Panc1 (cell line): ENCODE measurements around the gene SYCP2. TPM values are rescaled to one million over a fixed set of nuclear protein-coding genes. Genes with fewer than 3 reads are reported as not detected.

Experiments used
- ATAC-seq: fragments of 200-7000 bp; cut with Tn5 transposase; 2 replicates; pipeline ENCODE4 v1.9.1; 2020; ENCODE audit warnings: mild to moderate bottlenecking, moderate library complexity
- BruUV-seq: library from RNA; stranded (reverse); fragments of 400-500 nt; replicated peaks from 2 replicates; lab custom pipeline; 2021; lab: Mats Ljungman, UMichigan
- CTCF ChIA-PET: fragments of 300-600 bp; sonication (Branson Sonifier 250); formaldehyde crosslinking; loops from one replicate; lab custom pipeline; 2022; ENCODE audit warnings: antibody characterized with exemption; lab: Charles Lee
- POLR2A ChIA-PET: fragments of 300-600 bp; sonication (Branson Sonifier 250); formaldehyde crosslinking; loops from one replicate; lab custom pipeline; 2022; ENCODE audit warnings: antibody characterized with exemption; lab: Charles Lee
- DNase-seq: peaks from one replicate; pipeline ENCODE4 v3.0.0-alpha.2; 2010; ENCODE audit warnings: low read depth, low spot score
- H3K27ac ChIP-seq: 2 replicates; pipeline ENCODE4 v1.5.1; 2011; ENCODE audit warnings: mild to moderate bottlenecking, low read length, inconsistent platforms
- H3K27me3 ChIP-seq: fragments of 200-500 bp; sonication (Bioruptor generic); 2 replicates; pipeline ENCODE4 v1.6.0; 2014; ENCODE audit warnings: low read length, inconsistent platforms; ENCODE audit not compliant: control insufficient read depth, insufficient read depth
- H3K36me3 ChIP-seq: fragments of 200-500 bp; sonication (Bioruptor generic); 2 replicates; pipeline ENCODE4 v1.5.1; 2014; ENCODE audit warnings: inconsistent platforms, mild to moderate bottlenecking, low read length, moderate library complexity; ENCODE audit not compliant: control insufficient read depth, insufficient read depth
- H3K4me1 ChIP-seq: 2 replicates; pipeline ENCODE4 v1.5.1; 2011; ENCODE audit warnings: inconsistent platforms, mild to moderate bottlenecking, low read length, moderate library complexity; ENCODE audit not compliant: control insufficient read depth, insufficient read depth
- H3K4me3 ChIP-seq, 2 experiments: 2 replicates each; pipeline ENCODE4 v1.5.1; 2011 to 2012; ENCODE audit warnings: low read depth in 2 of 2, low read length in 2 of 2, mild to moderate bottlenecking in 2 of 2, inconsistent platforms in 1 of 2, moderate library complexity in 1 of 2
- H3K9me3 ChIP-seq: fragments of 200-500 bp; sonication (Bioruptor generic); 2 replicates; pipeline ENCODE4 v1.5.1; 2014; ENCODE audit warnings: low read depth, mild to moderate bottlenecking, inconsistent platforms, low read length, moderate library complexity; ENCODE audit not compliant: control insufficient read depth, insufficient read depth
- CTCF ChIP-seq: fragments of 450-650 bp; IDR thresholded peaks from 2 replicates; pipeline ENCODE4 v1.5.1; 2017; ENCODE audit warnings: mild to moderate bottlenecking
- POLR2AphosphoS5 ChIP-seq: IDR thresholded peaks from 2 replicates; pipeline ENCODE4 v1.6.1; 2012; ENCODE audit warnings: mild to moderate bottlenecking, low read depth, low read length, moderate library complexity
- REST ChIP-seq, 2 experiments: IDR thresholded peaks; 2 replicates each; pipeline ENCODE4 v1.6.1; 2011 to 2012; ENCODE audit warnings: low read depth in 2 of 2, control low read depth in 1 of 2, low read length in 1 of 2, mild to moderate bottlenecking in 1 of 2, moderate library complexity in 1 of 2; ENCODE audit not compliant: insufficient read depth in 1 of 2
- SIN3A ChIP-seq: IDR thresholded peaks from 2 replicates; pipeline ENCODE4 v1.6.1; 2012; ENCODE audit warnings: low read depth, mild to moderate bottlenecking, low read length, moderate library complexity, borderline replicate concordance; ENCODE audit not compliant: insufficient read depth
- TCF7L2 ChIP-seq: IDR thresholded peaks from 2 replicates; pipeline ENCODE4 v1.6.1; 2011; ENCODE audit warnings: mild to moderate bottlenecking, low read depth, low read length, inconsistent platforms
- in situ Hi-C: cut with HindIII; loops from 2 replicates; pipeline ENCODE4 v1.10.0; 2016; ENCODE audit warnings: low sequenced_read_pairs, low pct_unique_long_range_greater_than_20kb
- intact Hi-C: fragments of 100-400 bp; cut with micrococcal nuclease; formaldehyde crosslinking; loops from one replicate; pipeline ENCODE4 v1.10.0; 2022; ENCODE audit not compliant: unreplicated experiment
- total RNA-seq: library from RNA; stranded (reverse); gene quantifications from one replicate; pipeline ENCODE4 v1.2.1, GENCODE V29; 2021; ENCODE audit not compliant: unreplicated experiment

The SYCP2 gene
- total RNA-seq, 1 experiment from 2014 or later = 39.7 TPM

DNA sequence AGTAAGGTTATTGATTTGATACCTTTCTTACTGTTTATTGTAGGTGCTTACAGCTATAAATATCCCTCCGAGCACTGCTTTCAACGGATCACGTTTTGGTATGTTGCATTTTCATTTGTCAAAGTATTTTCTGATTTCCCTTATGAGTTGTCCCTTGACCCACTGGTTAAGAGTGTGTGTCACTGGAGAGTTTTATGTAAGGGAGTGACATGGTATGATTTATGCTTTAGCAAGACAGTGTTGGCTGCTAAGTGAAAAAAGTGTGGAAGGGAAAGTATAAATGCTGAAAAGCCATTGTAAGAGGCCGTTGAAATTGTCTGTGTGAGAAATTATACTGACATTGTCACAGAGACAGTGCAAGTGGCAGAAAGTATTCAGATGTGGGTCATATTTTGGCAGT lies 72.0 kb downstream of the SYCP2 start:
- TF ChIP-seq CTCF (no peak), REST (IDR thresholded peaks at IDR 0.05; ENCODE audit: insufficient read depth in 1 of 2, low read depth in 2 of 2, low read length in 1 of 2) (no peak), TCF7L2 (no peak), POLR2AphosphoS5 (no peak), SIN3A (no peak)
- ATAC-seq (no peak), DNase-seq (no peak)
- no peak overlapping the region for H3K27ac ChIP-seq
- POLR2A ChIA-PET = no interaction called here
- no peak overlapping the region for H3K4me3 ChIP-seq
- no peaks in the 10 kb centered on the region for H3K4me1 ChIP-seq
- no TSS peak for BruUV-seq
- in situ Hi-C loops = no loop called here
- no peaks in the 10 kb centered on the region for H3K9me3 ChIP-seq
- intact Hi-C loops = no loop called here
- CTCF ChIA-PET = no interaction called here
- H3K27me3 ChIP-seq = no peaks in the 10 kb centered on the region
- H3K36me3 ChIP-seq = peaks cover 29% of the 10 kb centered on the region

DNA sequence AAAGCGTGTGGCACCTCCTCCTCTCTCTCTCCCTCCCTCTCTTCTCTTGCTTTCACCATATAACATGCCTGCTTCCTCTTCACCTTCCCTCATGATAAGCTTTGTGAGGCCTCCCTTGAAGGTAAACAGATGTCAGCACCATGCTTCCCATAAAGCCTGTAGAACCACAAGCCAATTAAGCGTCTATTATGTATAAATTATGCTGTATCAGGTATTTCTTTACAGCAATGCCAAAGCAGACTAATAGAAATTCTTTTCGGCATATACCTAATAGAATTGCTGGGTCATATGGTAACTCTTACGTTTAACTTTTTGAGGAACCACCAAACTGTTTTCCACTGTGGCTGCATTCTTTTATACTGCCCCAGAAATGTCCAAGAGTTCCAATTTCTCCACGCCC lies 75.0 kb downstream of the SYCP2 start:
- Histone ChIP-seq H3K4me1 (no peaks in the 10 kb centered on the region), H3K27ac (no peak overlapping the region), H3K27me3 (no peaks in the 10 kb centered on the region), H3K9me3 (no peaks in the 10 kb centered on the region), H3K4me3 (no peak overlapping the region), H3K36me3 (peaks cover 4% of the 10 kb centered on the region)
- in situ Hi-C loops = no loop called here
- ChIA-PET POLR2A (no interaction called here), CTCF (no interaction called here)
- BruUV-seq = no TSS peak
- TF ChIP-seq CTCF (no peak), POLR2AphosphoS5 (no peak), REST (IDR thresholded peaks at IDR 0.05; ENCODE audit: insufficient read depth in 1 of 2, low read depth in 2 of 2, low read length in 1 of 2) (no peak), SIN3A (no peak), TCF7L2 (no peak)
- intact Hi-C loops = no loop called here
- DNase-seq (no peak), ATAC-seq (no peak)
